HG03520 (cell line): Measurements from ENCODE around the gene STAB2.
"Not testable (repeated sequence)": the region's sequence is repeated elsewhere in the genome, so short reads cannot be mapped to it uniquely, and the experiment has no call there.

Experiments
- ATAC-seq: cut with Tn5 transposase; IDR thresholded peaks from one replicate; pipeline ENCODE4 v1.9.1; 2021; ENCODE audit warnings: mild to moderate bottlenecking, moderate library complexity; ENCODE audit not compliant: unreplicated experiment

Gene STAB2

DNA sequence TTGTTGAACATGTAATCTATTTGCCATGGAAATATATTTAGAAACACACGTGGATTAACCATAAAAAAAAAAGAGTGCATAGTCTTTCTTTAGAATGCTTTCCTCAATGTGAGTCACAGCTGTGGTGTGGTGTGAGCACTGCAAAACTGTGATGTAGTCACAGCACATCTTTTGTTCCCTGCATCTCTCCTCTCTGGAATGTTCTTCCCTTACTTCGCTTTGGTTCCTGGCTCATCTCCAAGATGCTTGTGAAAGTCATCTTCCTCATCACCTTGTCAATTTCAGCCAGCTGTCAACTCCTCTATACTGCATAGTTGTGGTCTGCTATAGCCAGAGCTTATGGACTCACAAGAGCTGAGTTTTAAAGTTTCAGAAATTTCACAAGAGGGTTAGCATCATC is 60.2 kb downstream of the STAB2 start:
- ATAC-seq: no peak

GRCh38 chr12:103652808-103653207 is 65.7 kb downstream of the STAB2 start:
- no peak for ATAC-seq

DNA sequence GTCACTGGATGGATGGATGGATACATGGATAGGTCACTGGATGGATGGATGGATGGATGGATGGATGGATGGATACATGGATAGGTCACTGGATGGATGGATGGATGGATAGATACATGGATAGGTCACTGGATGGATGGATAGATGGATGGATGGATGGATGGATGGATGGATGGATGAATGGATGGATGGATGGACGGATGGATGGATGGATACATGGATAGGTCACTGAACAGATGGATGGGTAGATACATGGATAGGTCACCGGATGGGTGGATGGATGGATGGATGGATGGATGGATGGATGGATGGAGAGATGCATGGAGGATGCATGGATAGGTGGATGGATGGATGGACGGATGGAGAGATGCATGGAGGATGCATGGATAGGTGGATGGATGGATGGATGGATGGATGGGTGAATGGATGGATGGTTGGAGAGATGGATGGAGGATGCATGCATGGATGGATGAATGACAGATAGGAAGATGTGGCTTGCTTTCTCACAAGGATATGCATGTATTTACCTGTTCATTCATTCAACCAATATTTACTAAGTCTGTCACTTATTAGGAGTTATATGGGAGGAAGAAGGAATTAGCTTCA is 66.6 kb downstream of the STAB2 start:
- not testable (repeated sequence) for ATAC-seq

DNA sequence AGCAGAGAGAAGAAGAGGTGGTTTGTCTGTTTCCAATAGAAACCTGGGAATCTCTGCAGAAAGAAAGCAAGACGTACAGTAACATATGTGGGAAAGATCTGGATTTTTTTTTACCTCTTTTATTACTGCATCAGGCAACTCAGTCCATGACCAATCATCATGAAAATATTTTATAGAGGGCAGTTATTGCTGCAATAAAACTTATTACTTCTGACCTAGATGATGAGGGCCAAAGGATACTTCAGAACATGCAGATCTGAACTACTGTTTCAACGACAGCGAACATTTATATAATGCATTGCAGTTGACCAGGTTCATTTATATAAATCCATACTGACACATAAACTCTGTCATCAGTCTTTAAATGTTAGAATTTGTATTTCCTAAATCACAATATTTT is 67.7 kb downstream of the STAB2 start:
- ATAC-seq: no peak

GRCh38 chr12:103656291-103656690 is 69.2 kb downstream of the STAB2 start:
- ATAC-seq: no peak

DNA sequence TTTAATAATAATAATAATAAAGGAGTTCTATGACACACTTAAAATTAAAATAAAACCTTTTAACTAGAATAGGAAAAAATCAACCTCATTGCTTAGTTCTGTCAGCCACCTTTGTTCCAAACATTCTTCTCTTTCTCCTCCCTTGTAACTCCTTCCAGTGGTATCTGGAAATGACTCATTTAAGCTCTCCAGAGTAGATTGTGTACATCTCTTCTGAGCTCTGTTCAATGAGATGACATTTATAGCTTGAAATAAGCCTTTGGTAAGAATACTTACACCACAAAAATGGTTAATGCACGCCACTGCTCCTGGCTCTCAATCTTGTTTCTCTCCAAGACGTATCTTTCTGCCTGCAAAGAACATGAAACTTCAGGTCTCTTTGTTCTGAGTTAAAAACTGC is 70.3 kb downstream of the STAB2 start:
- ATAC-seq: no peak

- ATAC-seq: no peak
These were observed 77.6 kb downstream of the STAB2 start for GRCh38 chr12:103664626-103665025.

DNA sequence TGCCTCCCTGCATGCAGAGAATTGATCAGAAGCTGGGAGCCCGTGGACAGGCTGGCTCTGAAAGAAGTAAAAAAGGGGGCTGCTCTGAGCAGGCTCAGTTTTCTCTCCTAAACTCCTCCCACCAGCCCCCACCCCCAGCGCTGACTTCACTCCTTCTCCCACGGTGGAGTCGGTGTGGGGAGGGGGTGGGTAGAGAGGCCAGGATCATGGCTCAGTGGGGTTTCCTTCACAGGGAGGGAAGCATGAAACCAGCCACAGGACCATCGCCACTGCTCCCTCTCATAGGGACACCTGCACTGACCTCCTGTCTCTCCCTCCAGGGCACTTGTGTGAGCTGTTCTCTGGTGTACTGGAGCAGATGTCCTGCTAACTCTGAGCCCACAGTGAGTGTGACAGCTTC is 78.9 kb downstream of the STAB2 start:
- no peak for ATAC-seq

DNA sequence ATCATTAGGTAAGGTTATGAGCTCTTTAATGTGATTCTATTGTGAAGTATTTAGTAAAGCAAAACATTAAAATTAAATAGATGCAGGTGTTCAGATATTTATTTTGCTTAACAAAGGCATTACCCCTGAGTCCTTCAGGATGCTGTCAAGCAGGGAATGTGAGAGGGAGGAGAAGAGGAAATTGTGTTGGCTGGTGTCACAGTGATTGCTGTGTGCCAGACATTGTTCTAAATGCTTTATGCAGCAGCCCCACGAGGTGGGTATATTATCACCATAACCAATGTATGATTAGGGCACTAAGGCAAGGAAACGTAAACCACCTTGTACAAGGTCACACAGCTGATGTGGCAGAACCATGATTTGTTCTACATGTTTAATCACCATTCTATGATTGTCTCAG is 80.1 kb downstream of the STAB2 start:
- no peak for ATAC-seq

GRCh38 chr12:103668520-103668919 is 81.4 kb downstream of the STAB2 start:
- ATAC-seq: no peak

- no peak for ATAC-seq
These were observed 84.3 kb downstream of the STAB2 start for GRCh38 chr12:103671367-103671766.

GRCh38 chr12:103672401-103673119 is 85.5 kb downstream of the STAB2 start:
- no peak for ATAC-seq

DNA sequence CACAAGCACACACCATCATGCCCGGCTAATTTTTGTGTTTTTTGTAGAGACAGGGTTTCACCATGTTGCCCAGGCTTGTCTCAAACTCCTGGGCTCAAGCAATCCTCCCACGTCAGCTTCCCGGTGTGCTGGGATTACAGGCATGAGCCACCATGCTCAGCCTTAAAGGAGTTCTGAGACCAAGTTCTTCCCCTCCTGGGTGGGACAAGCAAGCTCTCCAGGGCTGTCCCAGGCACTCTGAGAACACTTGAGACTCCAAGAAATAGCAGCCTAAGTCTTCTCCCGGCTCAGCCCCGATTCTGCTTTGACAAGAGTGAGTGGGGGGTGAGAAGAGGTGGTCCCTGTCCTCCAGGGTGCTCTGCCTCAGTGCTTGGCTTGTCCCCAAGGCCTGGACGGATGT is 86.4 kb downstream of the STAB2 start:
- no peak for ATAC-seq

DNA sequence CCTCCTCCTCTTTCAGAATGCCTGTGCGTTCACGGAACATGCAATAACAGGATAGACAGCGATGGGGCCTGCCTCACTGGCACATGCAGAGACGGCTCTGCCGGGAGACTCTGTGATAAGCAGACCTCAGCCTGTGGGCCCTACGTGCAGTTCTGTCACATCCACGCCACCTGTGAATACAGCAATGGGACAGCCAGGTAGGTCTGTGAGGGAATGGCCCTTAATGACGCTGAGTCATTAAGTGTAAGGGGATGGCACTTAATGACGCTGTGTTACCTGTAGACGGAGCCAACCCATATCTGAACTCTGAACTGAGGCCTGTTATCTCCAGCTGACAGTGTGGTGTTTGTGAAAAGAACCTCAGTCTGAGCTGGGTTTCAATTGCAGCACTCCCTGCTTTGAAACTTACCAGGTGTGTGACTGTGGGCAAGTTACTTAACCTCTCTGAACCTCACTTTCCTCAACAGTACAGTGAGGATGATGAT is 86.9 kb downstream of the STAB2 start:
- no peak for ATAC-seq

- ATAC-seq: no peak
These were observed 89.8 kb downstream of the STAB2 start for GRCh38 chr12:103676893-103677292.

GRCh38 chr12:103677341-103677740 is 90.3 kb downstream of the STAB2 start:
- ATAC-seq: no peak

- ATAC-seq: no peak
These were observed 90.8 kb downstream of the STAB2 start for GRCh38 chr12:103677905-103678304.

GRCh38 chr12:103679421-103680170 is 92.5 kb downstream of the STAB2 start:
- ATAC-seq: no peak

GRCh38 chr12:103680591-103681141 is 93.6 kb downstream of the STAB2 start:
- no peak for ATAC-seq

DNA sequence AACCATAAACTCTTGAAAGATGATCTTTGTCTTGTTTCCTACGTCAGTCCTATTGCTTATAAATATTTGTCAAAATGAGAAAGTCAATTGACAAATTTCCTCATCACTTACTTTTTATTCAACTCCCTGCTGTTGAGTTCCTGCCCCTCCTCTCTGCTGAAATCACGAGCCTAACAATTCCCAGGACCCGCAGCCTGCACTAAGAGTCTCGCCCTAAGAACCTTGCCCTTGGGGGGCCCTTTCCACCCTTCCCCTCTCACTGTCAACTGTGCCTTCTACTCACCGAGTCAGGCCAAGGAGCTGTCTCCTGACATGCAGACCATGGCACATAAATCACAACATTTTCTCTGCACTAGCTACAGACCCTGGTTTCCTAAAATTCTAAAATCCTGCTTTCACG is 99.0 kb downstream of the STAB2 start:
- no peak for ATAC-seq

- ATAC-seq: no peak
These were observed 100.2 kb downstream of the STAB2 start for GRCh38 chr12:103687253-103687652.
